ENCODE results near the gene UNC13C. TPM values are rescaled to one million over a fixed set of nuclear protein-coding genes. Genes with fewer than 3 reads are reported as not detected.

The UNC13C gene
- total RNA-seq, 4 donors from 2014 or later: under 0.01 to 0.79 (median 0.09) TPM; not detected in 1

DNA sequence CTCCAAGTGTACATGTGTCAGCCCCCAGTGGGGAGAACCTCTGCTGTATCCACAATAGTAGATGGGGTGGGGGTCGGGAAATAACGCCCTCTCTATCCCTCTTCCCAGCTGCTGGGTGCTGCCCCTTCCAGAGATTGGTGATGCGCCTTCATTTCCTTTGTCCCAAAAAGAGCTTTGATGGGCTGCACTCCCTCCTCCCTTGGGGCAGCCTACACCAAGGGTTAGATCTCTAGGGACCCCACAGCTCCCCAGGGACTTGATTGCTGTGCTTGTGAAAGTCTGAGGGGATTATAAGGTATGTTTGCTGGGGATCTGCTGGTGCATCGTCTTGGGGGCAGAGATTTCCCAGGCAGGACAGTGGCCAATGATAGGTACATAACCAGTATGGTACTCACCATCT lies 105.3 kb downstream of the UNC13C start:
- no peak for TF ChIP-seq CTCF (IDR thresholded peaks at IDR 0.05)
- DNase-seq (ENCODE audit: low spot score) (no peak), ATAC-seq (ENCODE audit: low FRiP score) (no peak)

- no peak for ATAC-seq (ENCODE audit: low FRiP score)
Observed at GRCh38 chr15:54083991-54084390, 105.8 kb downstream of the UNC13C start.

DNA sequence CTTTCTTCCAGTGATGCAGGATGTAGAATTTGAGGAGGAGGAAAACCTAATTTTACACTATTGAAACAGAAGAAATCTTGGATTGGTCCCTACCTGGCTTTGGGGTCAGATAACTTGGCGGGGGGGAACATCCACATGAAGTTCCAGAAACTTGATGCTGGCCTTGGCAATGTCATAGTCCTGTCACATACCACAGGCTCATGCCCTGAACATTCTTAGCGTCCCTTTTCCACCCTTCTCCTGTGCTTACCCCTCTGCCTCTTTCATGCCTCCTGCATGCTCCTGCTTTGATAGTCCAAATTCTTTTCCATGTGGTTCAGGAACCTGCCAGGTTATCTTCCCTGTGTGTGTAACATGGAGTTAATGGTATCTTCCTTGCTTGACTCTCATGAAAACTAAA lies 110.6 kb downstream of the UNC13C start:
- no peak for TF ChIP-seq CTCF (IDR thresholded peaks at IDR 0.05)
- DNase-seq (ENCODE audit: low spot score): no peak
- ATAC-seq (ENCODE audit: low FRiP score): no peak

More at GRCh38 chr15:54083991-54084390, 105.8 kb downstream of the UNC13C start:
- no peak for TF ChIP-seq CTCF (IDR thresholded peaks at IDR 0.05)
- DNase-seq (ENCODE audit: low spot score): no peak

DNA sequence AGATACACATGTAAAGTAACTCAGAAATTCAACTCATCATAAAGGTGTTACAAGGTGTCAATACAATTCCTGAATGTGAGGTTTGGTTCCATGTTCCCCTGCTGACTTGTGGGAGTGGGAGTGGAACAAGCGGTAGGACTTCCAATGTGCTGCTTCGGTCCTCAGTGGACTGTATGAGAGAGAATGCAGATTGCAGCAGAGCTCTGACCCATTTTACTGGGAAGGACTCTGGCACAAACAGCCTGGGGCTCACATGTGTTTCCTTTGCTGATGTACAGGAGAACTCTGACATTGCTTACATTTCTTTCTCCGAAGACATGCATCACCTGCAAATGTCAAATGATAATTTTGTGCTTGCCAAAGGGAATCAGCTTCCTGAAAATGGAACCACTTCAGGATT lies 111.5 kb downstream of the UNC13C start:
- TF ChIP-seq CTCF (IDR thresholded peaks at IDR 0.05): no peak
- ATAC-seq (ENCODE audit: low FRiP score) (no peak), DNase-seq (ENCODE audit: low spot score) (no peak)

DNA sequence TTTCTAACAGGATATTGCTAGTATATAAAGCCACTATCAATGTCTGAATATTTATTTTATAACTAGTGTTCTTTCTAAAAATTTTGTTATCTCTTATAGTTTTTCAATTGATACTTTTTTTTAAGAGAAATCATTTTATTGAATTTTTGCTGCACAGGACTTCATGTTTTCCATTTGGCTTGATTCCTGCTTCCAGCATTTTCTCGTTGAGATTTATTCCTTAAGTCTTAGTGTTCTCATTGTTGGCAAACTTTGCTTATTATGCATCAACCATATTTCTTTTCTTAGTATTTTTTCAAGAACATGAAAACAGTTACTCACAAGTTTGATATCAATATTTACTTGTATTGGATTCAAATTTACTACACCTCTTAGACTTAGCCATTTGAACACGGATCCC lies 113.4 kb downstream of the UNC13C start:
- no peak for TF ChIP-seq CTCF (IDR thresholded peaks at IDR 0.05)
- ATAC-seq (ENCODE audit: low FRiP score): no peak
- DNase-seq (ENCODE audit: low spot score): no peak

- ATAC-seq (ENCODE audit: low FRiP score) (no peak), DNase-seq (ENCODE audit: low spot score) (no peak)
- TF ChIP-seq CTCF (IDR thresholded peaks at IDR 0.05): no peak
Observed at GRCh38 chr15:54094661-54095060, 116.4 kb downstream of the UNC13C start.

GRCh38 chr15:54097019-54097418 lies 118.8 kb downstream of the UNC13C start:
- no peak for TF ChIP-seq CTCF (IDR thresholded peaks at IDR 0.05)
- DNase-seq (ENCODE audit: low spot score) (no peak), ATAC-seq (ENCODE audit: low FRiP score) (no peak)

All from omental fat pad (tissue), 4 donors.